HG03442 (cell line): ENCODE results near the gene PSTK.

ENCODE experiments used
- ATAC-seq: cut with Tn5 transposase; IDR thresholded peaks from one replicate; pipeline ENCODE4 v1.9.1; 2021; ENCODE audit warnings: mild to moderate bottlenecking, moderate library complexity; ENCODE audit not compliant: unreplicated experiment

The PSTK gene

GRCh38 chr10:123018531-123018930, 38.3 kb downstream of the PSTK start:
- ATAC-seq = no peak

GRCh38 chr10:123019264-123019663, 39.1 kb downstream of the PSTK start:
- no peak for ATAC-seq

GRCh38 chr10:123019941-123020703, 39.9 kb downstream of the PSTK start:
- ATAC-seq = no peak

- no peak for ATAC-seq
Observed at GRCh38 chr10:123021517-123021916, 41.3 kb downstream of the PSTK start.

DNA sequence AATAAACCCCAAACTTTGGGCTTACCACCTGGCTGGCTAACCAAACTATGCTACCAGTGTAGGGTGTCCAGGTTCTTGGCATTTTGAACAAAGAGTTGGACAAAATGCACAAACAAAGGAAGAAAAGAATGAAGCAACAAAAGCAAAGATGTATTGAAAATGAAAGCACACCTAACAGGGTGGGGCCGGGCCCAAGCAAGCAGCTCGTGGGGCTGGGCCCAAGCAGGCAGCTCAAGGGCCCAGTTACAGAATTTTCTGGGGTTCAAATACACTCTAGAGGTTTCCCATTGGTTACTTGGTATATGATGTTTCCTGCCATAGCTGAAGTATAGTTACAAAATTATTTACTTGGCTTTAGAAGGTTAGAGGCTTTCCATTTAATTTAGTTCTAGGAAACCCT, 44.3 kb downstream of the PSTK start:
- no peak for ATAC-seq

GRCh38 chr10:123026302-123026701, 46.1 kb downstream of the PSTK start:
- no peak for ATAC-seq

DNA sequence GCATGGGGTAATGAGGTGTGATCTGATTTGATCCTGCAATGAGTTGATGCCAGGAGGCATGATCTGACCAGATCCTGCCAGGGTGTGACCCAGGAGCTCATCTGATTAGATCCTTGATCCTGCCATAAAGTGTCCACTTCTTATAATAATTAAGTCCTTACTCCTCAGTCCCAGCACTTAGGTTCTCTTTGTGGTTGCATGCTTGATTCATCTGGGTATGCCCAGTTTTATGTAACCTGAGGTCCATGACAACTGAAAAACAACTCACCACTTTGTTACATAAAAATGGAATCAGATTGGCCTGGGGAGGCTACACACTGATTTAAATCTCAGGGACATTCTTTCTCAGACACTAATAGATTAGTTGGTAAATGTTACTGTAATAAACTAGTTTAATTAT, 47.7 kb downstream of the PSTK start:
- no peak for ATAC-seq

DNA sequence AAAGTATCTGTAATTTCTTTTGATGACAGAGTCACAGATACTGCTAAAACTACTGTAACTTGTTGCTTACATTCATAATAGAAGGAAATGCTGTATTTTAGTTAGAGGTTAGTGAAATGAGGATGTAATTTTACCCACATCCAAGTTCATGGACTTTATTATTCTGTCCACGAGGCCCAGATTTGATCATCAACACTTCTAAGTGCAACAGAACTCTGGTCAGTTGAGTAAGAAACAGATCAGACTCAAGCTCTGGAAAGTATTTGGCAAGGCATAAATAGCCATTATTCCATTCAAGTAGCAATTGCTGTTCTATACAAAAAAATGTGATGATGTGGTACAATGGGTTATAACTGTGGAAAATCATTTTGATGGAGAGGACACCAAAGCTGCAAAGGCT, 50.9 kb downstream of the PSTK start:
- ATAC-seq = no peak

GRCh38 chr10:123034332-123034731, 54.1 kb downstream of the PSTK start:
- ATAC-seq = no peak

DNA sequence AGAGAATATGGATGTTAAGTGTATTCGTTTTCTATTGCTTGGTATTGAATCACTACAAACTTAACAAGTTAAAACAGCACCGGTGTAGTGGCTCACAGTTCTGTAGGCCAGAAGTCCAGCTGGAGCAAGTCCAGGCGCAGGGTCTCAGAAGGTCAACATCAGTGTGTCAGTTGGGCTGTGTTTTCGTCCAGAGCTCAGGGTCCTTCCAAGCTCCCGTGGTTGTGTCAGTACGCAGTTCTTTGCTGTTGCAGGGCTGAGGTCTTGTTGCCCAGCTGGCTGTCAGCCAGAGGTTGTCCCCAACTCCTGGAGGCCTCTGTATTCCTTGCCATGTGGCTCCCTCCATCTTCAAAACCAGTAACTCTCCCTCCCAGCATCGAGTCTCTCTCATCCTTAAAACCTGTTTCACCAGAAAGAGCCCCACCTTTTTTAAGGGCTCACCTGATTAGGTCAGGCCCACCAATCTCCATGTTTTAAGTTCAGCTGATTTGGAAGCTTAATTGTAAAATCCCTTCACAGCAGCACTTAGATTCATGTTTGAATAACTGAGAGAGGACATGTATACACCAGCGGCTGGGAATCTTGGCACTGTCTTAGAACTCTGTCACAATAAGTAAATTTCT, 55.4 kb downstream of the PSTK start:
- no peak for ATAC-seq

DNA sequence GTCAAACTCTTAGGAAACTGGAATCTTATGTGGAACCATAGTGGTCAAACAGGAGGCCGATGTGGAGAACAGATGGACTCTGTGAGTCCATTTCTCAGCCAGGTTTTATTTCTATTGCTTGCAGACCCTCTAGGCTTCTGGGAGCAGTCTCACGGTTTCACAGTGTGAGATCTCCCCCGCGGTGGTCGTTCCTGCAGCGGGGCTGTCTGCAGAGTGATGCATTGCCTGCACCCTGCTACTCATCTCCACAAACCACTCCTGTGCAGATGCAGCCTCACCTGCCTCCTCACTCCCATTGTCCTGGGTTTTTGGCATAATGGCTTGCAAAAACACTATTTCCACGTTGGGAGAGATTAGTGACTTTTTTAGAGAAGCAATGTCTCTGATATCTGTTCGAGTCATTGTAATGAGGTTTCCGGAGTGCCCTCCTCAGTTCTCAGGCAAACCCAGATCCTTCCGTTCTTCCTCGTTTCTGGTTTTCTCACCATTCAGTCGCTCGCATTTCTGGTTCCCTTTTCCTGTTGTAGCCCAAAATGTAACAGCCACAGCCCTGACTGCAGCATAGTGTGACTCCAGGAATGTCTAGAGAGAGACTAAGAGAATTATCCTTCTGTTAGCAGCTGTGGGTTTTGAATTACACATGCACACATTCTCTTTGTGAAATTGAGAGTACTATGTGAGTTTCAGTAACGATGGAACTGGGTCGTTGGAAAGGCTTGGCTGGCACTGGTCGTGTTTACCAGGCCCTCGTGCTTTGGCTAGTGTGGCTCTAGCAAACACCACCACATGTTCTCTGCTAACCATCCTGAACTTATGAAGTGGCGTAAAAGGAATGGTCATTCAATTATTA, 58.8 kb downstream of the PSTK start:
- no peak for ATAC-seq

DNA sequence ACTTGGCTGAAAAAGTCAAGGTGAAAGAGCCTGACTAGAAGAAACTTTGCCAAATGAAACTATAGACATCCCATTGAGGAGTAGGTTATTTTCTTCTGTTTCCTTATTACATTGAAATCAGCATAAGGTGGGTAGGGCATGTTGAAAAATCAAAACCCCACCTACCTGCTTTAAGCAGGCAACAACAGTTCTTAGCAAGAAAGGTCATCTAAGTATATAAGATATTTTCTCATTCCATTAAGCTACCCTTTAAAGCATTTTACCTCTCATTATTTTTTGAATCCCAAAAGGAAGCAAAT, 59.4 kb downstream of the PSTK start:
- no peak for ATAC-seq
